Cerebellar cortex (tissue), 1 donor: ENCODE results near the gene TAAR5.
"Not testable (repeated sequence)": the region's sequence is repeated elsewhere in the genome, so short reads cannot be mapped to it uniquely, and the experiment has no call there.

ENCODE experiments used
- DNase-seq: peaks from one replicate; pipeline ENCODE4 v3.0.0-alpha.2; 2015; ENCODE audit warnings: low spot score

TAAR5 gene

GRCh38 chr6:132589454-132589853 lies at the start of gene TAAR5:
Gene TAAR5 (minus strand): TSS chr6:132589741. CDS start chr6:132589686, 55 bp downstream.
- no peak for DNase-seq

GRCh38 chr6:132637135-132637534 lies 47.6 kb upstream of the TAAR5 start:
- DNase-seq = not testable (repeated sequence)

GRCh38 chr6:132635906-132636305 lies 46.4 kb upstream of the TAAR5 start:
- not testable (repeated sequence) for DNase-seq

- DNase-seq = not testable (repeated sequence)
Observed at GRCh38 chr6:132635288-132635687, 45.7 kb upstream of the TAAR5 start.

GRCh38 chr6:132634796-132635195 lies 45.3 kb upstream of the TAAR5 start:
- no peak for DNase-seq

- DNase-seq = no peak
Observed at GRCh38 chr6:132633362-132633761, 43.8 kb upstream of the TAAR5 start.

- DNase-seq = no peak
Observed at GRCh38 chr6:132624175-132624574, 34.6 kb upstream of the TAAR5 start, which contains the start of gene TAAR2. Gene TAAR2 (minus strand): TSS chr6:132624275. CDS start chr6:132624275, 0 bp downstream.

GRCh38 chr6:132623106-132623845 lies 33.7 kb upstream of the TAAR5 start:
- DNase-seq = no peak

GRCh38 chr6:132616677-132617076 lies 27.1 kb upstream of the TAAR5 start:
- no peak for DNase-seq

- no peak for DNase-seq
Observed at GRCh38 chr6:132614554-132614953, 25.0 kb upstream of the TAAR5 start.

GRCh38 chr6:132612449-132613108 lies 23.0 kb upstream of the TAAR5 start:
- no peak for DNase-seq

GRCh38 chr6:132611616-132612015 lies 22.1 kb upstream of the TAAR5 start:
- no peak for DNase-seq

GRCh38 chr6:132607544-132608233 lies 18.1 kb upstream of the TAAR5 start:
- DNase-seq = no peak

- no peak for DNase-seq
Observed at GRCh38 chr6:132604635-132605152, 15.2 kb upstream of the TAAR5 start.

- DNase-seq = not testable (repeated sequence)
Observed at GRCh38 chr6:132600900-132601299, 11.4 kb upstream of the TAAR5 start.

- DNase-seq = peak; percentile 4
Observed at GRCh38 chr6:132598473-132598872, 8.9 kb upstream of the TAAR5 start.

GRCh38 chr6:132596201-132596600 lies 6.7 kb upstream of the TAAR5 start:
- no peak for DNase-seq

GRCh38 chr6:132592855-132593254 lies 3.3 kb upstream of the TAAR5 start:
- no peak for DNase-seq

- no peak for DNase-seq
Observed at GRCh38 chr6:132590362-132590761, 821 bp upstream of the TAAR5 start.

GRCh38 chr6:132587424-132587823 lies 2.1 kb downstream of the TAAR5 start:
- DNase-seq = no peak

- DNase-seq = no peak
Observed at GRCh38 chr6:132584698-132585097, 4.8 kb downstream of the TAAR5 start.

GRCh38 chr6:132571774-132572173 lies 17.8 kb downstream of the TAAR5 start:
- DNase-seq = no peak
